H9 (cell line): ENCODE results near the gene LRCH4. TPM values are rescaled to one million over a fixed set of nuclear protein-coding genes. Genes with fewer than 3 reads are reported as not detected.
A peak's percentile ranks its signal among the peaks of the same experiment; 100 is the strongest.

ENCODE experiments used
- DNase-seq: peaks from one replicate; pipeline ENCODE4 v3.0.0-alpha.2; 2017
- H2AFZ ChIP-seq: one replicate; pipeline ENCODE4 v1.6.1; 2013; ENCODE audit warnings: mild to moderate bottlenecking, low read length, control low read depth, moderate library complexity
- H2AK5ac ChIP-seq: 2 replicates; pipeline ENCODE4 v1.6.1; 2013; ENCODE audit warnings: low read length, control low read depth, mixed read lengths; ENCODE audit not compliant: insufficient read length
- H2BK120ac ChIP-seq: one replicate; pipeline ENCODE4 v1.6.1; 2013; ENCODE audit warnings: low read depth, mild to moderate bottlenecking, low read length, control low read depth, inconsistent platforms; ENCODE audit not compliant: poor library complexity, severe bottlenecking
- H2BK12ac ChIP-seq: 2 replicates; pipeline ENCODE4 v1.6.1; 2013; ENCODE audit warnings: low read length, control low read depth, mixed read lengths, low read depth; ENCODE audit not compliant: insufficient read length
- H2BK15ac ChIP-seq: 2 replicates; pipeline ENCODE4 v1.6.1; 2013; ENCODE audit warnings: low read depth, low read length, control low read depth
- H2BK20ac ChIP-seq: one replicate; pipeline ENCODE4 v1.6.1; 2013; ENCODE audit warnings: low read depth, mild to moderate bottlenecking, low read length, control low read depth, inconsistent platforms; ENCODE audit not compliant: poor library complexity, severe bottlenecking
- H2BK5ac ChIP-seq: 2 replicates; pipeline ENCODE4 v1.6.1; 2013; ENCODE audit warnings: low read length, control low read depth, mixed read lengths; ENCODE audit not compliant: insufficient read length
- H3K14ac ChIP-seq: 2 replicates; pipeline ENCODE4 v1.6.1; 2013; ENCODE audit warnings: low read length, control low read depth; ENCODE audit not compliant: insufficient read depth
- H3K18ac ChIP-seq: 2 replicates; pipeline ENCODE4 v1.6.1; 2013; ENCODE audit warnings: low read depth, mild to moderate bottlenecking, mixed read lengths, low read length, control low read depth; ENCODE audit not compliant: insufficient read length
- H3K23ac ChIP-seq: 2 replicates; pipeline ENCODE4 v1.6.1; 2013; ENCODE audit warnings: low read length, control low read depth, mixed read lengths, low read depth; ENCODE audit not compliant: insufficient read length
- H3K23me2 ChIP-seq: 2 replicates; pipeline ENCODE4 v1.6.1; 2013; ENCODE audit warnings: low read depth, mild to moderate bottlenecking, mixed read lengths, low read length, control low read depth; ENCODE audit not compliant: insufficient read length, poor library complexity, severe bottlenecking
- H3K27ac ChIP-seq: 2 replicates; pipeline ENCODE4 v1.5.1; 2013; ENCODE audit warnings: low read length, control low read depth, mixed read lengths, low read depth; ENCODE audit not compliant: insufficient read length
- H3K27me3 ChIP-seq: 2 replicates; pipeline ENCODE4 v1.6.1; 2013; ENCODE audit warnings: low read length, control low read depth, inconsistent platforms; ENCODE audit not compliant: insufficient read depth
- H3K4ac ChIP-seq: 2 replicates; pipeline ENCODE4 v1.6.1; 2013; ENCODE audit warnings: low read depth, mild to moderate bottlenecking, control low read depth, inconsistent platforms, low read length, moderate library complexity
- H3K4me1 ChIP-seq: 2 replicates; pipeline ENCODE4 v1.6.1; 2013; ENCODE audit warnings: low read length, control low read depth, inconsistent platforms; ENCODE audit not compliant: insufficient read depth
- H3K4me2 ChIP-seq: 2 replicates; pipeline ENCODE4 v1.6.1; 2013; ENCODE audit warnings: low read length, control low read depth, mixed read lengths; ENCODE audit not compliant: insufficient read length, insufficient read depth
- H3K56ac ChIP-seq: 2 replicates; pipeline ENCODE4 v1.6.1; 2013; ENCODE audit warnings: low read depth, mild to moderate bottlenecking, mixed read lengths, low read length, control low read depth; ENCODE audit not compliant: insufficient read length
- H3K79me1 ChIP-seq: 2 replicates; pipeline ENCODE4 v1.6.1; 2013; ENCODE audit warnings: low read depth, mild to moderate bottlenecking, moderate library complexity, low read length, control low read depth, inconsistent platforms; ENCODE audit not compliant: insufficient read depth, poor library complexity, severe bottlenecking
- H3K79me2 ChIP-seq: 2 replicates; pipeline ENCODE4 v1.6.1; 2013; ENCODE audit warnings: low read length, control low read depth, inconsistent platforms; ENCODE audit not compliant: insufficient read depth
- H3K9ac ChIP-seq: 2 replicates; pipeline ENCODE4 v1.6.1; 2013; ENCODE audit warnings: low read length, control low read depth, mixed read lengths; ENCODE audit not compliant: insufficient read length; ENCODE audit errors: extremely low read depth
- H3K9me3 ChIP-seq: one replicate; pipeline ENCODE4 v1.6.1; 2013; ENCODE audit warnings: low read depth, low read length, inconsistent platforms; ENCODE audit not compliant: control insufficient read depth
- H3T11ph ChIP-seq: one replicate; pipeline ENCODE4 v1.6.1; 2013; ENCODE audit warnings: mild to moderate bottlenecking, low read length, control low read depth, inconsistent platforms
- H4K20me1 ChIP-seq: one replicate; pipeline ENCODE4 v1.6.1; 2013; ENCODE audit not compliant: control insufficient read depth, insufficient read length, insufficient read depth
- H4K5ac ChIP-seq: 2 replicates; pipeline ENCODE4 v1.6.1; 2013; ENCODE audit warnings: low read depth, mild to moderate bottlenecking, mixed read lengths, low read length, control low read depth; ENCODE audit not compliant: insufficient read length
- H4K8ac ChIP-seq: replicated peaks from 2 replicates; pipeline ENCODE4 v1.6.1; 2013; ENCODE audit warnings: low read length, control low read depth, mixed read lengths, low read depth; ENCODE audit not compliant: insufficient read length
- H4K91ac ChIP-seq: 2 replicates; pipeline ENCODE4 v1.6.1; 2013; ENCODE audit warnings: low read depth, mild to moderate bottlenecking, moderate library complexity, mixed read lengths, low read length, control low read depth; ENCODE audit not compliant: insufficient read length
- H3K27ac Mint-ChIP-seq, 3 experiments: 2 replicates in 2 of 3; 3 replicates in 1 of 3; pipeline ENCODE4 v1.8.0; 2020 to 2021; ENCODE audit warnings: mixed read lengths in 3 of 3, mild to moderate bottlenecking in 1 of 3, moderate library complexity in 1 of 3
- H3K27me3 Mint-ChIP-seq: 2 replicates; pipeline ENCODE4 v1.8.0; 2021; ENCODE audit warnings: low read depth, mild to moderate bottlenecking, moderate library complexity, mixed read lengths
- H3K36me3 Mint-ChIP-seq, 3 experiments: 2 replicates in 2 of 3; 3 replicates in 1 of 3; pipeline ENCODE4 v1.8.0; 2020 to 2021; ENCODE audit warnings: low read depth in 3 of 3, mixed read lengths in 3 of 3; ENCODE audit not compliant: insufficient read depth in 1 of 3
- H3K4me1 Mint-ChIP-seq, 2 experiments: 2 replicates each; pipeline ENCODE4 v1.8.0; 2020; ENCODE audit warnings: mixed read lengths in 2 of 2
- H3K4me3 Mint-ChIP-seq, 2 experiments: 2 replicates in 1 of 2; 3 replicates in 1 of 2; pipeline ENCODE4 v1.8.0; 2020 to 2021; ENCODE audit warnings: mild to moderate bottlenecking in 2 of 2, mixed read lengths in 2 of 2, moderate library complexity in 1 of 2
- H3K9me3 Mint-ChIP-seq, 2 experiments: 2 replicates in 1 of 2; 3 replicates in 1 of 2; pipeline ENCODE4 v1.8.0; 2020; ENCODE audit warnings: mild to moderate bottlenecking in 2 of 2, mixed read lengths in 2 of 2, moderate library complexity in 1 of 2
- CTCF ChIP-seq: fragments of 200-600 bp; sonication (generic); conservative IDR thresholded peaks from 3 replicates; pipeline ENCODE4 v1.8.0; 2021; ENCODE audit warnings: antibody characterized with exemption, mild to moderate bottlenecking
- WGBS: extraction: QIAGEN DNeasy Blood & Tissue Kit; methylation state at CpG from one replicate; pipeline ENCODE4 v1.1.7; 2013; ENCODE audit warnings: missing lambda C conversion rate, low lambda C conversion rate, mixed read lengths; ENCODE audit not compliant: insufficient read length; ENCODE audit errors: extremely low coverage; 5-methylcytosine and 5-hydroxymethylcytosine counted together
- total RNA-seq: library from RNA; stranded (reverse); gene quantifications from 2 replicates; pipeline ENCODE4 v1.2.1, GENCODE V29; 2021

LRCH4 gene
- total RNA-seq, 1 experiment from 2014 or later = 39.1 TPM

GRCh38 chr7:100604028-100604975 lies 18.4 kb upstream of the LRCH4 start:
- TF ChIP-seq CTCF = peak; percentile 61

More at GRCh38 chr7:100604028-100604975, 18.4 kb upstream of the LRCH4 start:
- H3K27ac Mint-ChIP-seq = peak overlapping the region; percentile 84 to 95 (median 92); a peak in 5 of 7 replicates
- Histone ChIP-seq H2BK12ac (no peak overlapping the region), H3K9me3 (no peaks in the 10 kb centered on the region), H3K4ac (no peak overlapping the region), H3K4me2 (peak overlapping the region; percentile 93), H2BK15ac (no peak overlapping the region), H2AFZ (no peak overlapping the region), H2BK120ac (no peak overlapping the region), H3K23ac (no peak overlapping the region), H3K18ac (peak overlapping the region; percentile 13), H3K79me2 (no peaks in the 10 kb centered on the region), H3K9ac (peak overlapping the region; percentile 53), H4K20me1 (no peaks in the 10 kb centered on the region), H3K14ac (no peak overlapping the region; the same call in 1 of the 2 replicates), H3T11ph (no peak overlapping the region), H2AK5ac (no peak overlapping the region), H4K91ac (no peak overlapping the region), H3K4me1 (peaks cover 4% of the 10 kb centered on the region; the same call in 1 of the 2 replicates), H3K79me1 (no peaks in the 10 kb centered on the region), H3K27me3 (no peaks in the 10 kb centered on the region), H2BK20ac (no peak overlapping the region), H3K27ac (no peak overlapping the region), H3K56ac (no peak overlapping the region), H4K8ac (no peak overlapping the region), H2BK5ac (no peak overlapping the region), H4K5ac (no peak overlapping the region), H3K23me2 (peaks cover 35% of the 10 kb centered on the region)
- H3K4me3 Mint-ChIP-seq = peak overlapping the region; percentile 73 to 89
- peaks cover 0 to 27% (median 13%) of the 10 kb centered on the region in 3 experiments; a peak in 5 of 7 replicates for H3K36me3 Mint-ChIP-seq
- no CpG with 5 or more reads among the region's 70 CpGs for WGBS
- peaks cover 30 to 50% of the 10 kb centered on the region in 2 experiments for H3K4me1 Mint-ChIP-seq
- DNase-seq = peak; percentile 91
- peaks cover 25% of the 10 kb centered on the region for H3K27me3 Mint-ChIP-seq
- no peaks in the 10 kb centered on the region for H3K9me3 Mint-ChIP-seq
